Panc1 (cell line): ENCODE measurements around the gene COQ8A. TPM values are rescaled to one million over a fixed set of nuclear protein-coding genes. Genes with fewer than 3 reads are reported as not detected.

Experiments used
- ATAC-seq: fragments of 200-7000 bp; cut with Tn5 transposase; 2 replicates; pipeline ENCODE4 v1.9.1; 2020; ENCODE audit warnings: mild to moderate bottlenecking, moderate library complexity
- BruUV-seq: library from RNA; stranded (reverse); fragments of 400-500 nt; replicated peaks from 2 replicates; lab custom pipeline; 2021; lab: Mats Ljungman, UMichigan
- CTCF ChIA-PET: fragments of 300-600 bp; sonication (Branson Sonifier 250); formaldehyde crosslinking; loops from one replicate; lab custom pipeline; 2022; ENCODE audit warnings: antibody characterized with exemption; lab: Charles Lee
- POLR2A ChIA-PET: fragments of 300-600 bp; sonication (Branson Sonifier 250); formaldehyde crosslinking; loops from one replicate; lab custom pipeline; 2022; ENCODE audit warnings: antibody characterized with exemption; lab: Charles Lee
- DNase-seq: peaks from one replicate; pipeline ENCODE4 v3.0.0-alpha.2; 2010; ENCODE audit warnings: low read depth, low spot score
- H3K27ac ChIP-seq: 2 replicates; pipeline ENCODE4 v1.5.1; 2011; ENCODE audit warnings: mild to moderate bottlenecking, low read length, inconsistent platforms
- H3K27me3 ChIP-seq: fragments of 200-500 bp; sonication (Bioruptor generic); 2 replicates; pipeline ENCODE4 v1.6.0; 2014; ENCODE audit warnings: low read length, inconsistent platforms; ENCODE audit not compliant: control insufficient read depth, insufficient read depth
- H3K36me3 ChIP-seq: fragments of 200-500 bp; sonication (Bioruptor generic); 2 replicates; pipeline ENCODE4 v1.5.1; 2014; ENCODE audit warnings: inconsistent platforms, mild to moderate bottlenecking, low read length, moderate library complexity; ENCODE audit not compliant: control insufficient read depth, insufficient read depth
- H3K4me1 ChIP-seq: 2 replicates; pipeline ENCODE4 v1.5.1; 2011; ENCODE audit warnings: inconsistent platforms, mild to moderate bottlenecking, low read length, moderate library complexity; ENCODE audit not compliant: control insufficient read depth, insufficient read depth
- H3K4me3 ChIP-seq, 2 experiments: 2 replicates each; pipeline ENCODE4 v1.5.1; 2011 to 2012; ENCODE audit warnings: low read depth in 2 of 2, low read length in 2 of 2, mild to moderate bottlenecking in 2 of 2, inconsistent platforms in 1 of 2, moderate library complexity in 1 of 2
- H3K9me3 ChIP-seq: fragments of 200-500 bp; sonication (Bioruptor generic); 2 replicates; pipeline ENCODE4 v1.5.1; 2014; ENCODE audit warnings: low read depth, mild to moderate bottlenecking, inconsistent platforms, low read length, moderate library complexity; ENCODE audit not compliant: control insufficient read depth, insufficient read depth
- POLR2AphosphoS5 ChIP-seq: IDR thresholded peaks from 2 replicates; pipeline ENCODE4 v1.6.1; 2012; ENCODE audit warnings: mild to moderate bottlenecking, low read depth, low read length, moderate library complexity
- SIN3A ChIP-seq: IDR thresholded peaks from 2 replicates; pipeline ENCODE4 v1.6.1; 2012; ENCODE audit warnings: low read depth, mild to moderate bottlenecking, low read length, moderate library complexity, borderline replicate concordance; ENCODE audit not compliant: insufficient read depth
- TCF7L2 ChIP-seq: IDR thresholded peaks from 2 replicates; pipeline ENCODE4 v1.6.1; 2011; ENCODE audit warnings: mild to moderate bottlenecking, low read depth, low read length, inconsistent platforms
- in situ Hi-C: cut with HindIII; loops from 2 replicates; pipeline ENCODE4 v1.10.0; 2016; ENCODE audit warnings: low sequenced_read_pairs, low pct_unique_long_range_greater_than_20kb
- intact Hi-C: fragments of 100-400 bp; cut with micrococcal nuclease; formaldehyde crosslinking; loops from one replicate; pipeline ENCODE4 v1.10.0; 2022; ENCODE audit not compliant: unreplicated experiment
- total RNA-seq: library from RNA; stranded (reverse); gene quantifications from one replicate; pipeline ENCODE4 v1.2.1, GENCODE V29; 2021; ENCODE audit not compliant: unreplicated experiment
- TF ChIP-seq, protein P1 (sequence below), 2 experiments: IDR thresholded peaks; 2 replicates each; pipeline ENCODE4 v1.6.1; 2011 to 2012; ENCODE audit warnings: low read depth in 2 of 2, control low read depth in 1 of 2, low read length in 1 of 2, mild to moderate bottlenecking in 1 of 2, moderate library complexity in 1 of 2; ENCODE audit not compliant: insufficient read depth in 1 of 2
- TF ChIP-seq, protein P2 (sequence below): fragments of 450-650 bp; IDR thresholded peaks from 2 replicates; pipeline ENCODE4 v1.5.1; 2017; ENCODE audit warnings: mild to moderate bottlenecking

COQ8A gene
- total RNA-seq, 1 experiment from 2014 or later = 15.1 TPM

DNA sequence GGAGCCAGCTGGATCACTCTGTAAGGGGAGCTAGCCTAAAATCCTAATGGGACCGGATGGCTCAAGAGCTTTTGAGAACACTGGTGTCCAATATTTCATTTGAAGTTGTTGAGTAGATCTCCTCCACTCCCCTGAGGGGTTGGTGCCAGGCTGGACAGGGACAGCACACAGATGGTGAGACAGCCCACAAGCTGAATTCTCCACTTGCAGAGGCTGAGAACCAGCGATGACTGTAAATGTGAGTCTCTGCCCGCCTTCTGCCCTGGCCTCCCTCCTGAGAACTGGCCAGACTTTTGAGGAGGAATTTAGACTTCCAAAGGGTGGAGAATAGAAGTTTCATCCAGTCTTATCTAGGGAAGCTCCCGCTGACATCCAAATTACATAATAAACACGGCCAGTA, 20.5 kb upstream of the COQ8A start:
- Histone ChIP-seq H3K27me3 (no peaks in the 10 kb centered on the region), H3K9me3 (no peaks in the 10 kb centered on the region), H3K4me3 (no peak overlapping the region), H3K36me3 (no peaks in the 10 kb centered on the region), H3K4me1 (no peaks in the 10 kb centered on the region), H3K27ac (no peak overlapping the region)
- intact Hi-C loops = no loop called here
- ATAC-seq (no peak), DNase-seq (no peak)
- ChIA-PET CTCF (no interaction called here), POLR2A (no interaction called here)
- no peak for TF ChIP-seq TCF7L2
- BruUV-seq = no TSS peak
- in situ Hi-C loops = no loop called here

DNA sequence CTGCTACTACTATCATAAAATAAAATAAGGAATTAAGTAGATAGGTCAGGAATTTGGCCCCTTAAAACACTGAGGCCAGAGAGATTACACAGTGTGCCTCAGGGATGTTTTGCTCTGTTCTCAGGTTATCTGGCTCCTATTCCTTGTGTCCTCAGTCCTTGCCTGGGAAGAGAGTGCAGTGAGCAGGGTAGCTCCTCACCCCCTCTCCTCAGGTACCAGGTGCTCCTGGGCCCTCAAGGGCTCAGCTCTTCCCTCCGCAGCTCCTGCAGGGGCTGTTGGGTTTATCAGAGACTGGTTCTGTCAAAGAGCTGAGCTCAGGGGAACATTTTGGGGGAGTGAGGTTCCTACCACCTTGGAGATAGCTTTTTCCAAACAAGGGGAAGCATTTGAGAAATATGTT, 20.1 kb upstream of the COQ8A start:
- ChIA-PET POLR2A (no interaction called here), CTCF (no interaction called here)

DNA sequence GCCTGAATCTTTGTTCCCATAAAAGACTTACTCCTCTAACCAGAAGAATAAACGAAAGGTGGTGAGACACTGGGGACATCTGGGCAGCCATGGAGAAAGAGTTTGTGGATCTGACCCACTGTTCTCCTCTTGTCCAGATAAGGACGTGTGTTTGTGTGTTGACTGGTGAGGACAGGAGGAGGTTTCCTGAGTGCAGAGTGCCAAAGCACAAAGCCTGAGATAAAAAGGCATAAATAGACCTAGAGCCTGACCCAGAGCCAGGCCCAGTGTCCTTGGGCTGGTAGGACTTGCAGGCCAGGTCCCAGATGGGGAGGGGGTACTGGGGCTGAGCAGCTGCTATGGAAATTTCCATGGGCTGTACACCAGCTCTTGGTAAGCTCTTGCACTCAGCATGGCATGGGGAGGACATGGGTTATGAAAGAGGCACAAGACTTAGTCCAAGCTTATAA, 19.6 kb upstream of the COQ8A start:
- no peak overlapping the region for H3K27ac ChIP-seq
- ATAC-seq (no peak), DNase-seq (no peak)
- CTCF ChIA-PET = no interaction called here
- no peaks in the 10 kb centered on the region for H3K4me1 ChIP-seq
- POLR2A ChIA-PET = no interaction called here
- no peaks in the 10 kb centered on the region for H3K27me3 ChIP-seq
- H3K4me3 ChIP-seq = no peak overlapping the region
- intact Hi-C loops (no loop called here), in situ Hi-C loops (no loop called here)
- no peak for TF ChIP-seq TCF7L2
- no peak for TF ChIP-seq SIN3A
- TF ChIP-seq, protein P1, sequence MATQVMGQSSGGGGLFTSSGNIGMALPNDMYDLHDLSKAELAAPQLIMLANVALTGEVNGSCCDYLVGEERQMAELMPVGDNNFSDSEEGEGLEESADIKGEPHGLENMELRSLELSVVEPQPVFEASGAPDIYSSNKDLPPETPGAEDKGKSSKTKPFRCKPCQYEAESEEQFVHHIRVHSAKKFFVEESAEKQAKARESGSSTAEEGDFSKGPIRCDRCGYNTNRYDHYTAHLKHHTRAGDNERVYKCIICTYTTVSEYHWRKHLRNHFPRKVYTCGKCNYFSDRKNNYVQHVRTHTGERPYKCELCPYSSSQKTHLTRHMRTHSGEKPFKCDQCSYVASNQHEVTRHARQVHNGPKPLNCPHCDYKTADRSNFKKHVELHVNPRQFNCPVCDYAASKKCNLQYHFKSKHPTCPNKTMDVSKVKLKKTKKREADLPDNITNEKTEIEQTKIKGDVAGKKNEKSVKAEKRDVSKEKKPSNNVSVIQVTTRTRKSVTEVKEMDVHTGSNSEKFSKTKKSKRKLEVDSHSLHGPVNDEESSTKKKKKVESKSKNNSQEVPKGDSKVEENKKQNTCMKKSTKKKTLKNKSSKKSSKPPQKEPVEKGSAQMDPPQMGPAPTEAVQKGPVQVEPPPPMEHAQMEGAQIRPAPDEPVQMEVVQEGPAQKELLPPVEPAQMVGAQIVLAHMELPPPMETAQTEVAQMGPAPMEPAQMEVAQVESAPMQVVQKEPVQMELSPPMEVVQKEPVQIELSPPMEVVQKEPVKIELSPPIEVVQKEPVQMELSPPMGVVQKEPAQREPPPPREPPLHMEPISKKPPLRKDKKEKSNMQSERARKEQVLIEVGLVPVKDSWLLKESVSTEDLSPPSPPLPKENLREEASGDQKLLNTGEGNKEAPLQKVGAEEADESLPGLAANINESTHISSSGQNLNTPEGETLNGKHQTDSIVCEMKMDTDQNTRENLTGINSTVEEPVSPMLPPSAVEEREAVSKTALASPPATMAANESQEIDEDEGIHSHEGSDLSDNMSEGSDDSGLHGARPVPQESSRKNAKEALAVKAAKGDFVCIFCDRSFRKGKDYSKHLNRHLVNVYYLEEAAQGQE (IDR thresholded peaks at IDR 0.05; ENCODE audit: insufficient read depth in 1 of 2, low read depth in 2 of 2, low read length in 1 of 2) = no peak
- TF ChIP-seq, protein P2, sequence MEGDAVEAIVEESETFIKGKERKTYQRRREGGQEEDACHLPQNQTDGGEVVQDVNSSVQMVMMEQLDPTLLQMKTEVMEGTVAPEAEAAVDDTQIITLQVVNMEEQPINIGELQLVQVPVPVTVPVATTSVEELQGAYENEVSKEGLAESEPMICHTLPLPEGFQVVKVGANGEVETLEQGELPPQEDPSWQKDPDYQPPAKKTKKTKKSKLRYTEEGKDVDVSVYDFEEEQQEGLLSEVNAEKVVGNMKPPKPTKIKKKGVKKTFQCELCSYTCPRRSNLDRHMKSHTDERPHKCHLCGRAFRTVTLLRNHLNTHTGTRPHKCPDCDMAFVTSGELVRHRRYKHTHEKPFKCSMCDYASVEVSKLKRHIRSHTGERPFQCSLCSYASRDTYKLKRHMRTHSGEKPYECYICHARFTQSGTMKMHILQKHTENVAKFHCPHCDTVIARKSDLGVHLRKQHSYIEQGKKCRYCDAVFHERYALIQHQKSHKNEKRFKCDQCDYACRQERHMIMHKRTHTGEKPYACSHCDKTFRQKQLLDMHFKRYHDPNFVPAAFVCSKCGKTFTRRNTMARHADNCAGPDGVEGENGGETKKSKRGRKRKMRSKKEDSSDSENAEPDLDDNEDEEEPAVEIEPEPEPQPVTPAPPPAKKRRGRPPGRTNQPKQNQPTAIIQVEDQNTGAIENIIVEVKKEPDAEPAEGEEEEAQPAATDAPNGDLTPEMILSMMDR = no peak
- no peak for TF ChIP-seq POLR2AphosphoS5
- no TSS peak for BruUV-seq
- H3K9me3 ChIP-seq = no peaks in the 10 kb centered on the region
- H3K36me3 ChIP-seq = no peaks in the 10 kb centered on the region

More for the DNA sequence above, 20.1 kb upstream of the COQ8A start:
- no peak for TF ChIP-seq POLR2AphosphoS5
- TF ChIP-seq, protein P2 = no peak
- TF ChIP-seq, protein P1 (IDR thresholded peaks at IDR 0.05; ENCODE audit: insufficient read depth in 1 of 2, low read depth in 2 of 2, low read length in 1 of 2) = no peak
- TF ChIP-seq SIN3A = no peak
- H3K4me1 ChIP-seq = no peaks in the 10 kb centered on the region
- H3K4me3 ChIP-seq = no peak overlapping the region
- H3K36me3 ChIP-seq = no peaks in the 10 kb centered on the region
- in situ Hi-C loops = no loop called here
- no peaks in the 10 kb centered on the region for H3K9me3 ChIP-seq
- BruUV-seq = no TSS peak
- DNase-seq (no peak), ATAC-seq (no peak)
- intact Hi-C loops = no loop called here
- no peaks in the 10 kb centered on the region for H3K27me3 ChIP-seq
- no peak overlapping the region for H3K27ac ChIP-seq
